Right kidney (tissue), 1 donor: ENCODE measurements around the gene VWA5A.
A peak's percentile ranks its signal among the peaks of the same experiment; 100 is the strongest.
"Not testable (repeated sequence)": the region's sequence is repeated elsewhere in the genome, so short reads cannot be mapped to it uniquely, and the experiment has no call there.

Source experiments
- DNase-seq: peaks from one replicate; pipeline ENCODE4 v3.0.0-alpha.2; 2016

VWA5A gene

GRCh38 chr11:124168796-124169195, 53.5 kb downstream of the VWA5A start:
- DNase-seq: no peak

- not testable (repeated sequence) for DNase-seq
Measured at GRCh38 chr11:124170315-124170714, 55.1 kb downstream of the VWA5A start.

- DNase-seq: no peak
Measured at GRCh38 chr11:124170801-124171586, 55.7 kb downstream of the VWA5A start.

GRCh38 chr11:124172101-124172500, 56.9 kb downstream of the VWA5A start:
- no peak for DNase-seq

GRCh38 chr11:124172599-124172998, 57.3 kb downstream of the VWA5A start:
- DNase-seq: no peak

- no peak for DNase-seq
Measured at GRCh38 chr11:124174001-124174583, 58.8 kb downstream of the VWA5A start.

GRCh38 chr11:124176925-124177715, 61.9 kb downstream of the VWA5A start:
- DNase-seq: no peak

- no peak for DNase-seq
Measured at GRCh38 chr11:124179310-124179709, 64.1 kb downstream of the VWA5A start.

GRCh38 chr11:124183068-124183467, 67.8 kb downstream of the VWA5A start, which contains the start of gene OR10D3:
Gene OR10D3 (plus strand): TSS chr11:124183345. CDS start chr11:124185270, 1,925 bp downstream.
- no peak for DNase-seq

- peak; percentile 10 for DNase-seq
Measured at GRCh38 chr11:124190298-124191139, 75.3 kb downstream of the VWA5A start.

GRCh38 chr11:124193221-124194010, 78.2 kb downstream of the VWA5A start:
- DNase-seq: no peak

- peak; percentile 7 for DNase-seq
Measured at GRCh38 chr11:124194293-124195188, 79.3 kb downstream of the VWA5A start.

GRCh38 chr11:124195189-124195734, 80.0 kb downstream of the VWA5A start:
- no peak for DNase-seq
